PC-9 (cell line): ENCODE measurements around the gene USH2A. TPM values are rescaled to one million over a fixed set of nuclear protein-coding genes. Genes with fewer than 3 reads are reported as not detected.

ENCODE experiments used
- Bru-seq: library from RNA; stranded (reverse); fragments of 400-500 nt; gene quantifications from one replicate; lab custom pipeline; 2021; lab: Mats Ljungman, UMichigan
- BruChase-seq, 2 experiments: library from RNA; stranded (reverse); fragments of 400-500 nt; gene quantifications; one replicate each; lab custom pipeline; 2021; lab: Mats Ljungman, UMichigan
- BruUV-seq: library from RNA; stranded (reverse); fragments of 400-500 nt; replicated peaks from 2 replicates; lab custom pipeline; 2021; lab: Mats Ljungman, UMichigan
- CTCF ChIA-PET: fragments of 300-600 bp; sonication (Branson Sonifier 250); formaldehyde crosslinking; loops from one replicate; lab custom pipeline; 2022; ENCODE audit warnings: antibody characterized with exemption; lab: Charles Lee
- POLR2A ChIA-PET: fragments of 300-600 bp; sonication (Branson Sonifier 250); formaldehyde crosslinking; loops from one replicate; lab custom pipeline; 2022; ENCODE audit warnings: antibody characterized with exemption; ENCODE audit not compliant: unreplicated experiment; lab: Charles Lee
- DNase-seq, 2 experiments: peaks; one replicate each; pipeline versions ENCODE4 v3.0.0 to v3.0.0-alpha.2; 2015 to 2022; ENCODE audit warnings: mixed read lengths in 1 of 2
- H2AFZ ChIP-seq: fragments of 200-600 bp; sonication (generic); 2 replicates; pipeline ENCODE4 v1.8.1; 2017; ENCODE audit warnings: antibody characterized with exemption
- H3F3A ChIP-seq: fragments of 200-600 bp; sonication (generic); 2 replicates; pipeline ENCODE4 v1.8.1; 2017; ENCODE audit warnings: antibody characterized with exemption, mild to moderate bottlenecking, low read depth; ENCODE audit not compliant: insufficient read depth
- H3K27ac ChIP-seq: fragments of 200-600 bp; sonication (generic); 2 replicates; pipeline ENCODE4 v1.6.1; 2016; ENCODE audit warnings: mixed run types
- H3K27me3 ChIP-seq: fragments of 200-600 bp; sonication (generic); 2 replicates; pipeline ENCODE4 v1.6.1; 2016; ENCODE audit warnings: low read depth, mixed run types; ENCODE audit not compliant: insufficient read depth
- H3K36me3 ChIP-seq: fragments of 200-600 bp; sonication (generic); 2 replicates; pipeline ENCODE4 v1.6.1; 2016; ENCODE audit warnings: low read depth, mixed run types
- H3K4me1 ChIP-seq: fragments of 200-600 bp; sonication (generic); replicated peaks from 2 replicates; pipeline ENCODE4 v1.6.1; 2016; ENCODE audit warnings: mixed run types; ENCODE audit not compliant: insufficient read depth
- H3K4me2 ChIP-seq: fragments of 200-600 bp; sonication (generic); 2 replicates; pipeline ENCODE4 v1.6.1; 2017; ENCODE audit warnings: mixed run types
- H3K4me3 ChIP-seq: fragments of 200-600 bp; sonication (generic); 2 replicates; pipeline ENCODE4 v1.6.1; 2016; ENCODE audit warnings: mixed run types
- H3K79me2 ChIP-seq: fragments of 200-600 bp; sonication (generic); 2 replicates; pipeline ENCODE4 v1.6.1; 2017; ENCODE audit warnings: low read depth, mixed run types
- H3K9me2 ChIP-seq: fragments of 200-600 bp; sonication (generic); 2 replicates; pipeline ENCODE4 v1.8.1; 2017; ENCODE audit warnings: mild to moderate bottlenecking; ENCODE audit not compliant: insufficient read depth
- H3K9me3 ChIP-seq: fragments of 200-600 bp; sonication (generic); 2 replicates; pipeline ENCODE4 v1.8.1; 2016; ENCODE audit warnings: low read depth; ENCODE audit not compliant: insufficient read depth
- H4K20me1 ChIP-seq: fragments of 200-600 bp; sonication (generic); 2 replicates; pipeline ENCODE4 v1.8.1; 2017; ENCODE audit not compliant: insufficient read depth
- EZH2 ChIP-seq: fragments of 200-600 bp; sonication (generic); IDR thresholded peaks from 2 replicates; pipeline ENCODE4 v1.8.0; 2017; ENCODE audit warnings: antibody characterized with exemption, low read depth
- intact Hi-C: fragments of 100-400 bp; cut with micrococcal nuclease; formaldehyde crosslinking; loops from one replicate; pipeline ENCODE4 v1.10.0; 2022; ENCODE audit not compliant: unreplicated experiment
- long read RNA-seq: library from polyadenylated mRNA; stranded (forward); transcript quantifications from one replicate; pipeline ENCODE4 v2.0.0, GENCODE V29; 2022
- total RNA-seq: library from RNA; stranded (reverse); gene quantifications from 2 replicates; pipeline ENCODE4 v1.2.3, GENCODE V29; 2021
- TF ChIP-seq, protein P1 (sequence below): fragments of 200-600 bp; sonication (generic); conservative IDR thresholded peaks from 2 replicates; pipeline ENCODE4 v1.6.1; 2017; ENCODE audit warnings: mixed run types, antibody characterized with exemption, mild to moderate bottlenecking, moderate library complexity

USH2A gene, protein sequence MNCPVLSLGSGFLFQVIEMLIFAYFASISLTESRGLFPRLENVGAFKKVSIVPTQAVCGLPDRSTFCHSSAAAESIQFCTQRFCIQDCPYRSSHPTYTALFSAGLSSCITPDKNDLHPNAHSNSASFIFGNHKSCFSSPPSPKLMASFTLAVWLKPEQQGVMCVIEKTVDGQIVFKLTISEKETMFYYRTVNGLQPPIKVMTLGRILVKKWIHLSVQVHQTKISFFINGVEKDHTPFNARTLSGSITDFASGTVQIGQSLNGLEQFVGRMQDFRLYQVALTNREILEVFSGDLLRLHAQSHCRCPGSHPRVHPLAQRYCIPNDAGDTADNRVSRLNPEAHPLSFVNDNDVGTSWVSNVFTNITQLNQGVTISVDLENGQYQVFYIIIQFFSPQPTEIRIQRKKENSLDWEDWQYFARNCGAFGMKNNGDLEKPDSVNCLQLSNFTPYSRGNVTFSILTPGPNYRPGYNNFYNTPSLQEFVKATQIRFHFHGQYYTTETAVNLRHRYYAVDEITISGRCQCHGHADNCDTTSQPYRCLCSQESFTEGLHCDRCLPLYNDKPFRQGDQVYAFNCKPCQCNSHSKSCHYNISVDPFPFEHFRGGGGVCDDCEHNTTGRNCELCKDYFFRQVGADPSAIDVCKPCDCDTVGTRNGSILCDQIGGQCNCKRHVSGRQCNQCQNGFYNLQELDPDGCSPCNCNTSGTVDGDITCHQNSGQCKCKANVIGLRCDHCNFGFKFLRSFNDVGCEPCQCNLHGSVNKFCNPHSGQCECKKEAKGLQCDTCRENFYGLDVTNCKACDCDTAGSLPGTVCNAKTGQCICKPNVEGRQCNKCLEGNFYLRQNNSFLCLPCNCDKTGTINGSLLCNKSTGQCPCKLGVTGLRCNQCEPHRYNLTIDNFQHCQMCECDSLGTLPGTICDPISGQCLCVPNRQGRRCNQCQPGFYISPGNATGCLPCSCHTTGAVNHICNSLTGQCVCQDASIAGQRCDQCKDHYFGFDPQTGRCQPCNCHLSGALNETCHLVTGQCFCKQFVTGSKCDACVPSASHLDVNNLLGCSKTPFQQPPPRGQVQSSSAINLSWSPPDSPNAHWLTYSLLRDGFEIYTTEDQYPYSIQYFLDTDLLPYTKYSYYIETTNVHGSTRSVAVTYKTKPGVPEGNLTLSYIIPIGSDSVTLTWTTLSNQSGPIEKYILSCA (N-terminal part only)
- total RNA-seq (not detected in 2 replicates), Bru-seq, nascent RNA (percentile 1 among the genes with signal in this experiment), BruChase-seq, experiment 1, labeled RNA remaining after a 2-hour chase (percentile 0 among the genes with signal in this experiment), BruChase-seq, experiment 2, labeled RNA remaining after a 6-hour chase (percentile 0 among the genes with signal in this experiment)
- long read RNA-seq = 0 reads

DNA sequence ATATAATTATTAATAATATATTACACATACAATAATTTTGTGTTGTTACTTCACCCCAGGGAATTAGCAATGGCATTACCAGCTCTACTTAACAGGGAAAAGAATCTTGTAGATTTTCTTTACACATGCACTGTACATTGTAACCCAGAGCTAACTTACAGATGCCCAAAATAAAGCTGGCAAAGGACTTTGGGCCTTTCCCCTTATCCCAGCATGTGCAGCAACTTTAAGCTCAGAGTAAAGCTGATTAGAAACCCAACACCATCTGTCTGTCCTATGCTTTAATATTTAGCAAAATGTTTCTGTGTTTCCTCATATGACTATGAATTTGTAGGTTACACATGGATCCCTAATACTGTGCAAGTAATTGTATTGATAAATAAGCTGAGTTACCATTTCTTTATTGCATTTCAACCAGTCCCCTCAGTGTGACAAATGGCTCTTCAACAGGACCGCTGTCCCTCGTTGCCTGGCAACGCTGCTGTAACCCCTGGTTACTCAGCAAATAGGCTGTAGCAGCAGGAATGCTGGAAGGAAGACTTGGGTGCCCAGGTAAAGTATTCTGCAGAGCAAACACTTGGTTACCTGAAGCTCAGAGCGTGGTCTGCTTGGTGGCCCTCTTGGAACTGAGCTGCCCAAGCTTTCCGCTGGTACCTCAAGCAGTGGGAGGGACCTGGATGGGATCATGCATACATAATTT lies at the start of gene USH2A:
USH2A (minus strand) TSS at position 628 of the 700 bp plus-strand sequence. CDS start 1,112 bp downstream, outside the sequence.
- H3K4me2 ChIP-seq = no peak within 1 kb of the TSS
- H4K20me1 ChIP-seq = no peaks in the 10 kb centered on the region
- no peaks in the 10 kb centered on the region for H3K27me3 ChIP-seq
- CTCF ChIA-PET = no interaction called here
- intact Hi-C loops = no loop called here
- no peak within 1 kb of the TSS for H2AFZ ChIP-seq
- no peaks in the 10 kb centered on the region for H3F3A ChIP-seq
- POLR2A ChIA-PET = no interaction called here
- H3K9me2 ChIP-seq = no peaks in the 10 kb centered on the region
- H3K9me3 ChIP-seq = no peaks in the 10 kb centered on the region
- DNase-seq = no peak
- no peaks in the 10 kb centered on the region for H3K4me1 ChIP-seq
- H3K4me3 ChIP-seq = no peak within 1 kb of the TSS
- H3K36me3 ChIP-seq = no peaks in the 10 kb centered on the region
- TF ChIP-seq, protein P1, sequence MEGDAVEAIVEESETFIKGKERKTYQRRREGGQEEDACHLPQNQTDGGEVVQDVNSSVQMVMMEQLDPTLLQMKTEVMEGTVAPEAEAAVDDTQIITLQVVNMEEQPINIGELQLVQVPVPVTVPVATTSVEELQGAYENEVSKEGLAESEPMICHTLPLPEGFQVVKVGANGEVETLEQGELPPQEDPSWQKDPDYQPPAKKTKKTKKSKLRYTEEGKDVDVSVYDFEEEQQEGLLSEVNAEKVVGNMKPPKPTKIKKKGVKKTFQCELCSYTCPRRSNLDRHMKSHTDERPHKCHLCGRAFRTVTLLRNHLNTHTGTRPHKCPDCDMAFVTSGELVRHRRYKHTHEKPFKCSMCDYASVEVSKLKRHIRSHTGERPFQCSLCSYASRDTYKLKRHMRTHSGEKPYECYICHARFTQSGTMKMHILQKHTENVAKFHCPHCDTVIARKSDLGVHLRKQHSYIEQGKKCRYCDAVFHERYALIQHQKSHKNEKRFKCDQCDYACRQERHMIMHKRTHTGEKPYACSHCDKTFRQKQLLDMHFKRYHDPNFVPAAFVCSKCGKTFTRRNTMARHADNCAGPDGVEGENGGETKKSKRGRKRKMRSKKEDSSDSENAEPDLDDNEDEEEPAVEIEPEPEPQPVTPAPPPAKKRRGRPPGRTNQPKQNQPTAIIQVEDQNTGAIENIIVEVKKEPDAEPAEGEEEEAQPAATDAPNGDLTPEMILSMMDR = no peak
- no peak for TF ChIP-seq EZH2
- BruUV-seq = no TSS peak
- no peak within 1 kb of the TSS for H3K27ac ChIP-seq
- H3K79me2 ChIP-seq = no peaks in the 10 kb centered on the region

DNA sequence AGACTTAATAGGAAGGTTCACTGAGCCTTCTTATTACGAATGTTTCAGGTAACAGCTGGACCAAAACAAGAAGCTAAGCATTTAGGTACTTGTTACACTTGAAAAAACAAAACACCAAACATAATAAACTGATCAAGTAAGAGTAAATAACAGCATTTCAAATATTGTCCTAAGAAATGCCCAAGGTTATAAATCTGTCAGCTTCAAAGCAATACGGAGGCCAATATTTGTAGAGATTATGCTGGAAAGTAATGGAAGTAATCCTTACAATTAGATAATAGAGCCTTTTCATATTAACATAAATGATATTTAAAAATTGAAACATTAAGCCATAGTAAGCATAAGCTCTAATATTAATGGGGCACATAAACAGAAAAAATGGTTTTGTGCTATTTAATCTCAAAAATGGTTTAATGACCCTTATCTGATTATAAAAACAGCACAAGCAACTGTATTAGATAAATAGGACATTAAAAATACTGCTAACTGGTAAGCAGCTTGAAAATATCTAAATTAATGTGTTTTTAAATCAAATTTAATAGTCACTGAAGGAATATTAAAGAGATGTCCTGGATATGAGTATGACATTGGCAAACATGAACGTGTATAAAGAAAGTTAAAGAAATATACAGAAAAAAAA lies 43.0 kb upstream of the USH2A start:
- Histone ChIP-seq H3K27ac (no peak overlapping the region), H3K36me3 (no peaks in the 10 kb centered on the region), H3F3A (0 out of 2 replicates have a peak, but pooled peaks cover 4% of the 10 kb centered on the region), H3K4me2 (no peak overlapping the region), H3K79me2 (no peaks in the 10 kb centered on the region), H3K27me3 (no peaks in the 10 kb centered on the region), H3K9me2 (no peaks in the 10 kb centered on the region), H3K4me3 (no peak overlapping the region), H3K4me1 (peaks cover 9% of the 10 kb centered on the region; the same call in 1 of the 2 replicates), H4K20me1 (no peaks in the 10 kb centered on the region), H2AFZ (no peak overlapping the region), H3K9me3 (no peaks in the 10 kb centered on the region)
- ChIA-PET POLR2A (interaction anchor here (0.7 kb wide), 1 partner anchor 245 kb away, joined by 3 read pairs; no protein-coding TSS in a partner anchor), CTCF (no interaction called here)
- intact Hi-C loops = no loop called here
- BruUV-seq = no TSS peak
- no peak for DNase-seq
- TF ChIP-seq EZH2 = no peak
- TF ChIP-seq, protein P1 = no peak
